MM.1S (cell line): ENCODE results near the gene HABP4.

Experiments
- EZH2 ChIP-seq: fragments of 300-600 bp; sonication (generic); optimal IDR thresholded peaks from 2 replicates; pipeline ENCODE3; 2017; ENCODE audit warnings: low read depth, mild to moderate bottlenecking, antibody characterized with exemption, low read length, mixed read lengths
- TF ChIP-seq, protein P1 (sequence below): fragments of 300-600 bp; sonication (generic); IDR thresholded peaks from 2 replicates; pipeline ENCODE4 v1.5.1; 2016; ENCODE audit warnings: antibody characterized with exemption, low read length, mixed read lengths

DNA sequence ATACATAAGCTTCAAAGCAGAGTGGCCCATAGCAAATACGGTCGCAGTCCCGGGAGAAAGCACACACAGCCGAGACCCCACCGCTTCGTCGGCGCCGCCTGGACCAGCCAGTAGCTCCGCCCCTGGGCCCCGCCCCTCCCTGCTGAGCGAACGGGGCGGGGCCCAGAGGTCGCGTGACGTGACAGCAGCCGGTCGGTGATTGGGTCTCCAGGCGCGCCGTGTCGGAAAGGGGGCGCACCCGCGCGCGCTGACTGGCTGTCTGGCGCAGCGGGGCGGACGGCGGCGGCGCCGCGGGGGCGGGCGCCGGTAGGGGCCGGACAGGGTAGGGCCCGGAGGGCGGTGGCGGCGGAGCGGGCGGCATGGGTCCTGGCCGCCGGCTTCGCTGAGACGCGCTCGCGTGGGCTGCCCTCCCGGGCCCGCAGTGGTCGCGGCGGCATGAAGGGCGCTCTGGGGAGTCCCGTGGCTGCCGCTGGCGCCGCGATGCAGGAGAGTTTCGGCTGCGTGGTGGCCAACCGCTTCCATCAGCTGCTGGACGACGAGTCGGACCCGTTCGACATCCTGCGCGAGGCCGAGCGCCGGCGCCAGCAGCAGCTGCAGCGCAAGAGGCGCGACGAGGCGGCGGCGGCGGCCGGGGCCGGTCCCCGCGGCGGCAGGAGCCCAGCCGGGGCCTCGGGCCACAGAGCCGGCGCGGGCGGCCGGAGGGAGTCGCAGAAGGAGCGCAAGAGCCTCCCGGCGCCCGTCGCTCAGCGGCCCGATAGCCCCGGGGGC, at the start of gene HABP4:
- TF ChIP-seq, protein P1, sequence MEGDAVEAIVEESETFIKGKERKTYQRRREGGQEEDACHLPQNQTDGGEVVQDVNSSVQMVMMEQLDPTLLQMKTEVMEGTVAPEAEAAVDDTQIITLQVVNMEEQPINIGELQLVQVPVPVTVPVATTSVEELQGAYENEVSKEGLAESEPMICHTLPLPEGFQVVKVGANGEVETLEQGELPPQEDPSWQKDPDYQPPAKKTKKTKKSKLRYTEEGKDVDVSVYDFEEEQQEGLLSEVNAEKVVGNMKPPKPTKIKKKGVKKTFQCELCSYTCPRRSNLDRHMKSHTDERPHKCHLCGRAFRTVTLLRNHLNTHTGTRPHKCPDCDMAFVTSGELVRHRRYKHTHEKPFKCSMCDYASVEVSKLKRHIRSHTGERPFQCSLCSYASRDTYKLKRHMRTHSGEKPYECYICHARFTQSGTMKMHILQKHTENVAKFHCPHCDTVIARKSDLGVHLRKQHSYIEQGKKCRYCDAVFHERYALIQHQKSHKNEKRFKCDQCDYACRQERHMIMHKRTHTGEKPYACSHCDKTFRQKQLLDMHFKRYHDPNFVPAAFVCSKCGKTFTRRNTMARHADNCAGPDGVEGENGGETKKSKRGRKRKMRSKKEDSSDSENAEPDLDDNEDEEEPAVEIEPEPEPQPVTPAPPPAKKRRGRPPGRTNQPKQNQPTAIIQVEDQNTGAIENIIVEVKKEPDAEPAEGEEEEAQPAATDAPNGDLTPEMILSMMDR, result no peak
- no peak for TF ChIP-seq EZH2
